GM12801 (cell line): ENCODE measurements around the gene SALL4.

Experiments
- TF ChIP-seq, protein P1 (sequence below): IDR thresholded peaks from one replicate; pipeline ENCODE4 v1.5.1; 2011; ENCODE audit warnings: control low read depth; ENCODE audit not compliant: insufficient read length; ENCODE audit errors: extremely low read depth

Gene SALL4

DNA sequence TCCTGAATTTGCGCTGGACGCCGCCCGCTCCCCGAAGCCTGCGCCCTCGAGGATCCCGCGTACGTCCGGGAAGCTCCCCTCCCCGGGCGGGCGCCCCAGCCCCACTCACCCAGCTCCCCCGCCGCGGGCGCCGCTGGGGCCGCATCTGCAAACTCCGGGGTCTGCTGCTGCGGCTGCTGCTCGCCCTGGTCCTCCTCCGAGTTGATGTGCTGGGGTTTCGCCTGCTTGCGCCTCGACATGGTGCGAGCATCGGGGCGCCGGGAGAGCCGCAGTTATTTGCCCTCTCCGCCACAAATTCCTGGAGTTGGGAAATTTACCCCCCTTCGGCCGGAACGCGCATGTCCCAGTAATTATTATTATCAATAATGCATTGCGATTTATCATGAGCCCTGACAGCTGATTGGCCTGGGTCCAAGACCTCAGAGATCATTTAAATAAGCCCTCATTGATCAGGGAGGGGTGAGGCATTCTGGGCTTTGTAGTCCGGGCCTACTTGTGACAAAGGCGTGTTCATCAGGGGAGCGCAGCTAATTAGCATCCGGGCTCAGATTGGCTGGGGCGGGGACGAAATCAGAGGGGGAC, at the start of gene SALL4:
TSS of gene SALL4 (minus strand) at position 352 of the 582 bp plus-strand sequence. CDS start at position 239, 113 bp downstream.
- TF ChIP-seq, protein P1, sequence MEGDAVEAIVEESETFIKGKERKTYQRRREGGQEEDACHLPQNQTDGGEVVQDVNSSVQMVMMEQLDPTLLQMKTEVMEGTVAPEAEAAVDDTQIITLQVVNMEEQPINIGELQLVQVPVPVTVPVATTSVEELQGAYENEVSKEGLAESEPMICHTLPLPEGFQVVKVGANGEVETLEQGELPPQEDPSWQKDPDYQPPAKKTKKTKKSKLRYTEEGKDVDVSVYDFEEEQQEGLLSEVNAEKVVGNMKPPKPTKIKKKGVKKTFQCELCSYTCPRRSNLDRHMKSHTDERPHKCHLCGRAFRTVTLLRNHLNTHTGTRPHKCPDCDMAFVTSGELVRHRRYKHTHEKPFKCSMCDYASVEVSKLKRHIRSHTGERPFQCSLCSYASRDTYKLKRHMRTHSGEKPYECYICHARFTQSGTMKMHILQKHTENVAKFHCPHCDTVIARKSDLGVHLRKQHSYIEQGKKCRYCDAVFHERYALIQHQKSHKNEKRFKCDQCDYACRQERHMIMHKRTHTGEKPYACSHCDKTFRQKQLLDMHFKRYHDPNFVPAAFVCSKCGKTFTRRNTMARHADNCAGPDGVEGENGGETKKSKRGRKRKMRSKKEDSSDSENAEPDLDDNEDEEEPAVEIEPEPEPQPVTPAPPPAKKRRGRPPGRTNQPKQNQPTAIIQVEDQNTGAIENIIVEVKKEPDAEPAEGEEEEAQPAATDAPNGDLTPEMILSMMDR = no peak

DNA sequence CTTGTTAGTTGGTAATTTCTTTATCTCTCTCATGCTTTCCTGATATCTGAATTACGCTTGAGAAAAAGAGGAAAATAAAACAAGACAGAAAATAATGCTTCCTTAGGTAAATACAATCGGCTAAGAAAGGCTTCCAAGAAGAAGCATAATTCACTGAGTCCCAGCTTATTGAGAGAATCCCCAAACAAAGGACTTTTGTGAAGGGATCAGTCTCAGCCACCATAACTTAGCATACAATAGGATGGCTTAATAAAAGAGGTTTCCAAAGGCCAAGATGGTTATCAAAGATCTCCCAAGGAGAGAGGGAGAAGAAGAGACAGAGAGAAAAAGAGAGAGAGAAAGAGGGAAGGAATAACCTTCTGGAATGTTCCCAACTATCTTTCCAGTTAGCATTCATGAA, 46.0 kb upstream of the SALL4 start:
- TF ChIP-seq, protein P1 = no peak

DNA sequence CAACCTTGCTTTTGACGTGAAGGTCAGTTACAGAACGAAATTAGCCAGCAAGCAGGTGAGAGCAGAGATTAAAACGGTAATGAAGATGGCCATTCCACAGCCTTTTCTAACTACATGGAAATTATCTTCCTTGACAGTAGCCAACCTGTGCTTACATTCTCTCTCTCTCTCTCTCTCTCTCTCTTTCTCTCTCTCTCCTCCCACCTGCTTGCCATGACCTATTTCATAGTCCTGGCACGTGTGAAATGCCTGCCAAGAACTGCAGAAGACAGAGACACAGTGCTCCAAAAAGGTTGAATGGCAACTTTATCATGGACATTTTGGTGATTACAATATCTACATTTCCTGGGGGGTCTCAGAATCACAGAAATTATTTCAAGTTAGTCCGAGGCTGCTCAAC, 38.5 kb upstream of the SALL4 start:
- TF ChIP-seq, protein P1 = no peak

DNA sequence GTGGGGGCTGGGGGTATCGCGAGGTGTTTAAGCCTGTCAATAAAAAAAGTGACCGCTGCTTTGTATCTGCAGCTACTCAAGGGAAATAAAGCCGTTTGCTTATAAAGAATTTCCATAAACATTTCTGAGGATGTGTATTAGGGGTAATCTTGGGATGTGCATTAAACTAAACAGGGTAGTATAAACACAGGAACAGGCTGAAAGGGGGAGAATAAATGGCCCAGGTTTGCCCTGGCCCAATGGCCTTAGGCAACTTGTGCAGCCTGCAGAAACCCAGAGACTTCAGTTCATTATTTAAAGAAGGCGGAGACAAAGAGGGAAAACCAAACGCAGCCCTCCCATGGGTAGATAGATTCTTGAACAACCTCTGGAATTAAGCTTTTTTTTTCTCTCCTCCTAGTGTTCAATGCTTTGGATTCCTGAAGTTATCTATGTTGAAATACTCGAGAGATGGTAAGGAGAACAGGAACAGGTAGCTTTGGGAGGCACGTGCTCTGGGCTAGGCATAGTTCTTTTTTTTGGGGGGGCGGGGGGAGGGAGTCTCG, 35.6 kb upstream of the SALL4 start:
- TF ChIP-seq, protein P1 = no peak

DNA sequence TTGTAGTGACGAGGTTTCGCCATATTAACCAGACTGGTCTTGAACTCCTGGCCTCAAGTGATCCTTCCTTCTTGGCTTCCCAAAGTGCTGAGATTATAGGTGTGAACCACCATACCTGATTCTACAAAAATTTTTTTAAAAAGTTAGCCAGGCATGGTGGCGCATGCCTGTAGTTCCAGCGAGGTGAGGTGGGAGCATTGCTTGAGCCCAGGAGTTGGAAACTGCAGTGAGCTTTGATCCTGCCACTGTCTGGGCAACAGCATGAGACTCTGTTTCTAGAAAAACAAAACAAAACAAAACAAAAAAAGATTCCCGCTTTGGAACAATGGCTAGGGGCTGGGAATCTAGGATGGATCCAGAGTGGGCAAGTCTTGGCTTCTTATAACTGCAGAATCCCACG, 35.1 kb upstream of the SALL4 start:
- TF ChIP-seq, protein P1 = no peak

DNA sequence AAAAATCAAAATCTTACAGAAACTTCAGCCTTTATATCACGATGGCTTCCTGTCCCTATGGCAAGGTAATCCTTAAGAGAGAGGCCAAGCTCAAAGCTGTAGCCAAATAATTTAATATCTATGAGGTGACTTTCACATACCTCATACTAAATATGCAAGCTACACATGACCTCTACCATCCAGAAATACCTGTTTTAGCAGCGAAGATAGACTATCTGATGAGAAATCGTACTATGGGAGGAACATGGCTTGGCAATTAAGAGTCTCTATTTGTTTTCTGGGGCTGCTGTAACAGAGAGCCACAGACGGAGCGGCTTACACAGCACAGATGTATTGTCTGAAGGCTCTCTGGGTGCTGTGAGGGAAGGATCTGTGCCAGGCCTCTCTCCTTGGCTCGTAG, 31.0 kb upstream of the SALL4 start:
- TF ChIP-seq, protein P1 = no peak

DNA sequence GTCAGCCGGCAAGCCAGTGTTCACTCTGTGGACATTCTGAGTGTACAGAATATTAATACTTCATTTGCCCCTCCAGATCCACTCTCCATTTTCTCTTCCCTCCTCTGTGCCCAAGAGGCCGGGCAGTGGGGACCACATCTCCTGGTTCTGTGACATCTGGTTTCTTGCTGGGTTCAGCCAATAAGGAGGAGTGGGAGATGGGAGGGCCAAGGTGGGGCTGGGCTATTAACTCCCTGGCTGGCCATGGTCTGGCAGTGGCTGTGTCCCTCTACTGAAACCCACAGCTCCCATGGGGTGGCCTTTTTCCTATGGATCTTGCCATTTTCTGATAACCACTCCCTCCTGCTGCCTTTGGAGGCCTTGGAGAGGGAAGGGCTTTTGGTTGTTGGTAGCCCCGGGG, 30.0 kb upstream of the SALL4 start:
- TF ChIP-seq, protein P1 = no peak
